ENCODE results near the gene PBX1.

- TF ChIP-seq CTCF (IDR thresholded peaks at IDR 0.05; ENCODE audit: low read length) (no peak), EZH2 (optimal IDR thresholded peaks at IDR 0.05; ENCODE audit: low read depth, low read length) (no peak)
Measured at GRCh38 chr1:164785841-164786534, 227.0 kb downstream of the PBX1 start.
